ENCODE data around the gene HOXA3. TPM values are rescaled to one million over a fixed set of nuclear protein-coding genes. Genes with fewer than 3 reads are reported as not detected.

Gene HOXA3
- polyA plus RNA-seq, 3 donors: not detected

DNA sequence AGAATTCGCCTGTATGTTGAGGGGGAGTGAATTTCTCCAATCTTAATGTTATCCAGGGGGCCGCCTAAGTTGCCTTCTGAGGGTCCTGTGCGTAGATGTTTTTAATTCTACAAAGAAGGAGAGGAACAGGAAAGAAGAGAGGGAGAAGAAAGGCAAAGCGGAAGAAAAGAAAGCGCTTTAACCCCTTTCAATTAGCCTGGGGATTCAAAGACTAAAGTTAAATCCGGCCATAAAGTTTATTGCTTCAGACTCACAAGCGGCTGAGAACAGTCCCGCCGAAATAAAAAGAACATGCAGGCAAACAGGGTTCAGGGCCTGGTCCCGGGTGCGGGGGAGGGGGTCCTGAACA is 13.4 kb downstream of the HOXA3 start:
- Histone ChIP-seq H3K27me3 (ENCODE audit: control insufficient read depth in 2 of 2, insufficient read depth in 2 of 2, low read length in 2 of 2) (peaks cover 12 to 37% of the 10 kb centered on the region in 2 donors), H4K20me1 (ENCODE audit: insufficient read depth, low read length) (no peaks in the 10 kb centered on the region), H3K4me1 (ENCODE audit: control insufficient read depth in 1 of 2, insufficient read depth in 2 of 2, low read length in 2 of 2) (peaks cover 16 to 28% of the 10 kb centered on the region in 2 donors), H3K9ac (ENCODE audit: insufficient read depth, low read length, poor library complexity, severe bottlenecking) (no peak overlapping the region), H3K79me2 (ENCODE audit: insufficient read depth, low read length) (no peaks in the 10 kb centered on the region), H3K4me2 (replicated peaks; ENCODE audit: extremely low read depth, low read length, poor library complexity, severe bottlenecking) (no peak overlapping the region), H3K36me3 (replicated peaks in 1 of 2; ENCODE audit: control insufficient read depth in 1 of 2, insufficient read depth in 2 of 2, low read length in 2 of 2) (no peaks in the 10 kb centered on the region), H3K27ac (ENCODE audit: low read depth in 1 of 2, low read length in 2 of 2) (no peak overlapping the region), H3K4me3 (replicated peaks in 1 of 3; ENCODE audit: low read depth in 2 of 3, low read length in 3 of 3) (no peak overlapping the region), H2AFZ (ENCODE audit: insufficient read depth, low read depth, low read length, poor library complexity, severe bottlenecking) (no peak overlapping the region), H3K9me3 (replicated peaks in 1 of 2; ENCODE audit: control insufficient read depth in 1 of 2, insufficient read depth in 1 of 2, low read length in 2 of 2) (peaks cover 0 to 3% of the 10 kb centered on the region in 2 donors)
- intact Hi-C loops (cut with micrococcal nuclease): no loop called here
- Mint-ChIP-seq H3K4me3 (no peak overlapping the region), H3K36me3 (peaks cover 0 to 2% of the 10 kb centered on the region in 2 donors), H3K27me3 (ENCODE audit: low read depth in 3 of 3) (peaks cover 17 to 40% (median 20%) of the 10 kb centered on the region in 3 donors), H3K27ac (no peak overlapping the region), H3K9me3 (peaks cover 3 to 16% (median 9%) of the 10 kb centered on the region in 7 donors), H3K4me1 (peaks cover 33% of the 10 kb centered on the region)
- WGBS (ENCODE audit: insufficient coverage): 91% methylated on average over 7 of the region's 11 CpGs
- TF ChIP-seq, protein P1, sequence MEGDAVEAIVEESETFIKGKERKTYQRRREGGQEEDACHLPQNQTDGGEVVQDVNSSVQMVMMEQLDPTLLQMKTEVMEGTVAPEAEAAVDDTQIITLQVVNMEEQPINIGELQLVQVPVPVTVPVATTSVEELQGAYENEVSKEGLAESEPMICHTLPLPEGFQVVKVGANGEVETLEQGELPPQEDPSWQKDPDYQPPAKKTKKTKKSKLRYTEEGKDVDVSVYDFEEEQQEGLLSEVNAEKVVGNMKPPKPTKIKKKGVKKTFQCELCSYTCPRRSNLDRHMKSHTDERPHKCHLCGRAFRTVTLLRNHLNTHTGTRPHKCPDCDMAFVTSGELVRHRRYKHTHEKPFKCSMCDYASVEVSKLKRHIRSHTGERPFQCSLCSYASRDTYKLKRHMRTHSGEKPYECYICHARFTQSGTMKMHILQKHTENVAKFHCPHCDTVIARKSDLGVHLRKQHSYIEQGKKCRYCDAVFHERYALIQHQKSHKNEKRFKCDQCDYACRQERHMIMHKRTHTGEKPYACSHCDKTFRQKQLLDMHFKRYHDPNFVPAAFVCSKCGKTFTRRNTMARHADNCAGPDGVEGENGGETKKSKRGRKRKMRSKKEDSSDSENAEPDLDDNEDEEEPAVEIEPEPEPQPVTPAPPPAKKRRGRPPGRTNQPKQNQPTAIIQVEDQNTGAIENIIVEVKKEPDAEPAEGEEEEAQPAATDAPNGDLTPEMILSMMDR (IDR thresholded peaks at IDR 0.05): no peak
- DNase-seq: no peak

DNA sequence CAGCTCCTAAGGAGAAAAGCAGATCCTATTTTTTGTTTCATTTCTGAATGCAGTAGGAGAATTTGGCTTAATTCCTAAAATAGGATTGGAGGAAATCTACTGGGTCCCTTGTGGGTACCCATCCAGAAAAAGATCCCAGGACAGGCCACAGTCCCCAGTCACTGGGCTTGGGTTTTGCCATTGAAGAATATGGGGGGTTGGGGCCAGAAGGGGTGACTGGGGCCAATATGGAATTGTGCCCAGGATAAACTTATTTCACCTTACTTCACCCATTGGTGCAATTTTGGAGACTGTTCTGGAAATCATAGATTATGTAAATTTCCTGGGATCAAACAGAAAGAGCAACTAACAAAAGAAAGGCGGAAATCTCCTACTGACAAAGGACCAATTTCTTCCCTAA is 13.9 kb downstream of the HOXA3 start:
- WGBS (ENCODE audit: insufficient coverage): no CpG with 5 or more reads among the region's 1 CpG
- Mint-ChIP-seq H3K27me3 (ENCODE audit: low read depth in 3 of 3) (peaks cover 16 to 38% (median 18%) of the 10 kb centered on the region in 3 donors), H3K4me3 (no peak overlapping the region), H3K4me1 (peaks cover 35% of the 10 kb centered on the region), H3K9me3 (peaks cover 3 to 14% (median 5%) of the 10 kb centered on the region in 7 donors), H3K36me3 (peaks cover 0 to 2% of the 10 kb centered on the region in 2 donors), H3K27ac (no peak overlapping the region)
- no peak for DNase-seq
- H3K9ac ChIP-seq (ENCODE audit: insufficient read depth, low read length, poor library complexity, severe bottlenecking): no peak overlapping the region
- H3K4me1 ChIP-seq (ENCODE audit: control insufficient read depth in 1 of 2, insufficient read depth in 2 of 2, low read length in 2 of 2): peaks cover 16 to 28% of the 10 kb centered on the region in 2 donors
- H2AFZ ChIP-seq (ENCODE audit: insufficient read depth, low read depth, low read length, poor library complexity, severe bottlenecking): no peak overlapping the region
- H3K27ac ChIP-seq (ENCODE audit: low read depth in 1 of 2, low read length in 2 of 2): no peak overlapping the region
- TF ChIP-seq, protein P1 (IDR thresholded peaks at IDR 0.05): no peak
- no peaks in the 10 kb centered on the region for H3K79me2 ChIP-seq (ENCODE audit: insufficient read depth, low read length)
- no peak overlapping the region for H3K4me2 ChIP-seq (replicated peaks; ENCODE audit: extremely low read depth, low read length, poor library complexity, severe bottlenecking)
- H3K36me3 ChIP-seq (replicated peaks in 1 of 2; ENCODE audit: control insufficient read depth in 1 of 2, insufficient read depth in 2 of 2, low read length in 2 of 2): no peaks in the 10 kb centered on the region
- no peaks in the 10 kb centered on the region for H3K9me3 ChIP-seq (replicated peaks in 1 of 2; ENCODE audit: control insufficient read depth in 1 of 2, insufficient read depth in 1 of 2, low read length in 2 of 2)
- intact Hi-C loops (cut with micrococcal nuclease): no loop called here
- H4K20me1 ChIP-seq (ENCODE audit: insufficient read depth, low read length): no peaks in the 10 kb centered on the region
- H3K27me3 ChIP-seq (ENCODE audit: control insufficient read depth in 2 of 2, insufficient read depth in 2 of 2, low read length in 2 of 2): peaks cover 12 to 36% of the 10 kb centered on the region in 2 donors
- no peak overlapping the region for H3K4me3 ChIP-seq (replicated peaks in 1 of 3; ENCODE audit: low read depth in 2 of 3, low read length in 3 of 3)

Data from CD14-positive monocyte (primary cell).